Thyroid gland (tissue), 4 donors: ENCODE measurements around the gene TSPAN7.

Experiments
- POLR2A ChIP-seq, 2 donors: fragments of 450-650 bp; IDR thresholded peaks; one replicate each; pipeline ENCODE4 v1.6.1; 2017; ENCODE audit warnings: antibody characterized with exemption in 2 of 2, mild to moderate bottlenecking in 2 of 2, moderate library complexity in 1 of 2
- TF ChIP-seq, protein P1 (sequence below), 6 experiments: fragments of 200-600 bp in 3 of 6; fragments of 450-650 bp in 3 of 6; sonication (generic) in 3 of 6; IDR thresholded peaks; one replicate each; pipeline ENCODE4 v1.5.1; 2016 to 2019; ENCODE audit warnings: antibody characterized with exemption in 6 of 6, mild to moderate bottlenecking in 2 of 6, inconsistent platforms in 1 of 6, moderate library complexity in 1 of 6

DNA sequence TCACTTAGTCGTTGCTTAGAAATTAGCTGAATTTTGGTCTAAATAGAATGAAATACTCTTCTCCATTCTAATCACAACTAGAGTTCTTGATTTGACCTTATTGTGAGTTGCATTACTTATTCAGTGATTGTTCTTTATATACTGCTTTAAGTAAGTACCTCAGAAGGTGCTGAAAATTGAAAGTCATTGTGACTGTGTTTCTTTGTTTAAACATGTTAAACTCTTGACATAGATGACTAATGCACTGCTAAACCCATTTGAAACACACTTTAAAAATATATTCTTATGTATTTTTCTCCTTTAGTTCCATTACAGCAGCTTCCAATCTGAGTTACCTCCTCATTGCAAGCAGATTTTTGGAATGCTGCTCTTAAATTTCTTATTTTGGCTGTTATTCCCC, 9.1 kb downstream of the TSPAN7 start:
- TF ChIP-seq, protein P1, sequence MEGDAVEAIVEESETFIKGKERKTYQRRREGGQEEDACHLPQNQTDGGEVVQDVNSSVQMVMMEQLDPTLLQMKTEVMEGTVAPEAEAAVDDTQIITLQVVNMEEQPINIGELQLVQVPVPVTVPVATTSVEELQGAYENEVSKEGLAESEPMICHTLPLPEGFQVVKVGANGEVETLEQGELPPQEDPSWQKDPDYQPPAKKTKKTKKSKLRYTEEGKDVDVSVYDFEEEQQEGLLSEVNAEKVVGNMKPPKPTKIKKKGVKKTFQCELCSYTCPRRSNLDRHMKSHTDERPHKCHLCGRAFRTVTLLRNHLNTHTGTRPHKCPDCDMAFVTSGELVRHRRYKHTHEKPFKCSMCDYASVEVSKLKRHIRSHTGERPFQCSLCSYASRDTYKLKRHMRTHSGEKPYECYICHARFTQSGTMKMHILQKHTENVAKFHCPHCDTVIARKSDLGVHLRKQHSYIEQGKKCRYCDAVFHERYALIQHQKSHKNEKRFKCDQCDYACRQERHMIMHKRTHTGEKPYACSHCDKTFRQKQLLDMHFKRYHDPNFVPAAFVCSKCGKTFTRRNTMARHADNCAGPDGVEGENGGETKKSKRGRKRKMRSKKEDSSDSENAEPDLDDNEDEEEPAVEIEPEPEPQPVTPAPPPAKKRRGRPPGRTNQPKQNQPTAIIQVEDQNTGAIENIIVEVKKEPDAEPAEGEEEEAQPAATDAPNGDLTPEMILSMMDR (IDR thresholded peaks at IDR 0.05), result no peak
- TF ChIP-seq POLR2A (IDR thresholded peaks at IDR 0.05), result no peak
